Cardiac muscle cell (in vitro differentiated cells and primary cell): ENCODE data around the gene SPO11. TPM values are rescaled to one million over a fixed set of nuclear protein-coding genes. Genes with fewer than 3 reads are reported as not detected.

Experiments
- DNase-seq, 2 donors: peaks; one replicate each; pipeline versions ENCODE4 v3.0.0 to v3.0.0-alpha.2; 2010 to 2017; ENCODE audit warnings: low read depth in 1 of 2, low spot score in 1 of 2
- H3K27ac ChIP-seq: fragments of 200-600 bp; sonication (generic); 2 replicates; pipeline ENCODE4 v1.5.1; 2016
- H3K27me3 ChIP-seq: fragments of 200-600 bp; sonication (generic); 2 replicates; pipeline ENCODE4 v1.6.0; 2016; ENCODE audit warnings: control low read depth
- H3K36me3 ChIP-seq: fragments of 200-600 bp; sonication (generic); 2 replicates; pipeline ENCODE4 v1.5.1; 2016; ENCODE audit warnings: control low read depth
- H3K4me1 ChIP-seq: fragments of 200-600 bp; sonication (generic); 2 replicates; pipeline ENCODE4 v1.8.1; 2017; ENCODE audit warnings: low read depth, mild to moderate bottlenecking, mixed run types
- H3K4me3 ChIP-seq: fragments of 200-600 bp; sonication (generic); 2 replicates; pipeline ENCODE4 v1.5.1; 2016; ENCODE audit warnings: mild to moderate bottlenecking
- H3K9me3 ChIP-seq: fragments of 200-600 bp; sonication (generic); 2 replicates; pipeline ENCODE4 v1.5.1; 2017; ENCODE audit warnings: low read depth, mild to moderate bottlenecking, control low read depth
- CTCF ChIP-seq: IDR thresholded peaks from 2 replicates; pipeline ENCODE4 v1.5.1; 2012; ENCODE audit warnings: low read depth, mild to moderate bottlenecking, low read length
- polyA plus RNA-seq: library from polyadenylated mRNA; unstranded; fragments of >200 nt; fragmentation: Nextera tagmentation; extraction: Ambion mirVana; gene quantifications from 2 replicates; pipeline ENCODE4 v1.2.1, GENCODE V29; 2016
- total RNA-seq: library from RNA; depleted of rRNA; stranded (reverse); fragments of >200 nt; gene quantifications from 2 replicates; pipeline ENCODE4 v1.2.3, GENCODE V29; 2016

Gene SPO11
- total and polyA plus RNA-seq, 2 experiments from 2014 or later = not detected

GRCh38 chr20:57391439-57392301 lies 62.1 kb downstream of the SPO11 start:
- H3K36me3 ChIP-seq = peaks cover 34% of the 10 kb centered on the region
- H3K4me1 ChIP-seq = peaks cover 43% of the 10 kb centered on the region
- no peaks in the 10 kb centered on the region for H3K27me3 ChIP-seq
- DNase-seq = peak in 1 of 2 donors; percentile 15
- no peaks in the 10 kb centered on the region for H3K9me3 ChIP-seq
- no peak for TF ChIP-seq CTCF
- H3K27ac ChIP-seq = peak overlapping the region; percentile 93
- H3K4me3 ChIP-seq = peak overlapping the region; percentile 100

GRCh38 chr20:57392512-57393271 lies 63.1 kb downstream of the SPO11 start:
- peak overlapping the region; percentile 93 for H3K27ac ChIP-seq
- no peak for TF ChIP-seq CTCF
- H3K9me3 ChIP-seq = no peaks in the 10 kb centered on the region
- no peaks in the 10 kb centered on the region for H3K27me3 ChIP-seq
- peaks cover 44% of the 10 kb centered on the region for H3K36me3 ChIP-seq
- peak overlapping the region; percentile 100 for H3K4me3 ChIP-seq
- H3K4me1 ChIP-seq = peaks cover 53% of the 10 kb centered on the region
- DNase-seq = no peak

Other genes starting within 250 kb of the SPO11 start
- gene BMP7, start 63.2 kb upstream of the SPO11 start, total RNA-seq = 213 and 276 TPM in 2 replicates
- 130 and 178 TPM in 2 replicates for gene BMP7, start 63.2 kb upstream of the SPO11 start, polyA plus RNA-seq
- gene RAE1, start 21.5 kb downstream of the SPO11 start, total RNA-seq = 34.2 and 46.1 TPM in 2 replicates
- gene RAE1, start 21.5 kb downstream of the SPO11 start, polyA plus RNA-seq = 72.4 and 74.1 TPM in 2 replicates
- 420 and 625 TPM in 2 replicates for gene RBM38, start 61.6 kb downstream of the SPO11 start, total RNA-seq
- 404 and 626 TPM in 2 replicates for gene RBM38, start 61.6 kb downstream of the SPO11 start, polyA plus RNA-seq
- gene CTCFL, start 195.3 kb downstream of the SPO11 start, total RNA-seq = 0.09 TPM in 1 of 2 replicates, not detected in the other
- gene CTCFL, start 195.3 kb downstream of the SPO11 start, polyA plus RNA-seq = 0.09 TPM in 1 of 2 replicates, not detected in the other
- 0.04 and 1.6 TPM in 2 replicates for gene PCK1, start 231.3 kb downstream of the SPO11 start, total RNA-seq
- 0.64 TPM in 1 of 2 replicates, not detected in the other for gene PCK1, start 231.3 kb downstream of the SPO11 start, polyA plus RNA-seq